Measurements from ENCODE around the gene PHF2.

The PHF2 gene

GRCh38 chr9:93578844-93579243, 2.5 kb downstream of the PHF2 start:
- H3K4me3 ChIP-seq (ENCODE audit: low read depth, low read length): no peak overlapping the region
- no peak for TF ChIP-seq CTCF (IDR thresholded peaks at IDR 0.05; ENCODE audit: insufficient read depth, low read depth, low read length, missing control alignments)
- no peak for DNase-seq (ENCODE audit: low read depth)

- no peak for TF ChIP-seq CTCF (IDR thresholded peaks at IDR 0.05; ENCODE audit: insufficient read depth, low read depth, low read length, missing control alignments)
- no peak overlapping the region for H3K4me3 ChIP-seq (ENCODE audit: low read depth, low read length)
- DNase-seq (ENCODE audit: low read depth): no peak
These were observed 3.5 kb downstream of the PHF2 start for GRCh38 chr9:93579711-93580516.

- no peak for DNase-seq (ENCODE audit: low read depth)
- no peak overlapping the region for H3K4me3 ChIP-seq (ENCODE audit: low read depth, low read length)
- TF ChIP-seq CTCF (IDR thresholded peaks at IDR 0.05; ENCODE audit: insufficient read depth, low read depth, low read length, missing control alignments): no peak
These were observed 4.4 kb downstream of the PHF2 start for GRCh38 chr9:93580654-93581380.

GRCh38 chr9:93582115-93582514, 5.7 kb downstream of the PHF2 start:
- H3K4me3 ChIP-seq (ENCODE audit: low read depth, low read length): no peak overlapping the region
- no peak for DNase-seq (ENCODE audit: low read depth)
- TF ChIP-seq CTCF (IDR thresholded peaks at IDR 0.05; ENCODE audit: insufficient read depth, low read depth, low read length, missing control alignments): no peak

GRCh38 chr9:93582550-93582949, 6.2 kb downstream of the PHF2 start:
- TF ChIP-seq CTCF (IDR thresholded peaks at IDR 0.05; ENCODE audit: insufficient read depth, low read depth, low read length, missing control alignments): no peak
- DNase-seq (ENCODE audit: low read depth): no peak
- no peak overlapping the region for H3K4me3 ChIP-seq (ENCODE audit: low read depth, low read length)

GRCh38 chr9:93585259-93585658, 8.9 kb downstream of the PHF2 start:
- DNase-seq (ENCODE audit: low read depth): no peak
- no peak for TF ChIP-seq CTCF (IDR thresholded peaks at IDR 0.05; ENCODE audit: insufficient read depth, low read depth, low read length, missing control alignments)
- H3K4me3 ChIP-seq (ENCODE audit: low read depth, low read length): no peak overlapping the region
